Esophagus muscularis mucosa (tissue), 3 donors: Measurements from ENCODE around the gene LRRN2.

Experiments
- CTCF ChIP-seq, 3 experiments: fragments of 200-600 bp in 2 of 3; fragments of 450-650 bp in 1 of 3; sonication (generic) in 2 of 3; IDR thresholded peaks; one replicate each; pipeline ENCODE4 v1.5.1; 2017 to 2019; ENCODE audit warnings: antibody characterized with exemption in 3 of 3, mild to moderate bottlenecking in 2 of 3, moderate library complexity in 1 of 3
- POLR2A ChIP-seq: fragments of 450-650 bp; IDR thresholded peaks from one replicate; pipeline ENCODE4 v1.6.1; 2017; ENCODE audit warnings: antibody characterized with exemption, moderate library complexity, mild to moderate bottlenecking, low read depth

- TF ChIP-seq POLR2A (no peak), CTCF (IDR thresholded peaks at IDR 0.05) (no peak)
These were observed 79.7 kb downstream of the LRRN2 start for GRCh38 chr1:204605791-204606190.
